Measurements from ENCODE around the gene CTDP1.
"Not testable (repeated sequence)": the region's sequence is repeated elsewhere in the genome, so short reads cannot be mapped to it uniquely, and the experiment has no call there.

DNA sequence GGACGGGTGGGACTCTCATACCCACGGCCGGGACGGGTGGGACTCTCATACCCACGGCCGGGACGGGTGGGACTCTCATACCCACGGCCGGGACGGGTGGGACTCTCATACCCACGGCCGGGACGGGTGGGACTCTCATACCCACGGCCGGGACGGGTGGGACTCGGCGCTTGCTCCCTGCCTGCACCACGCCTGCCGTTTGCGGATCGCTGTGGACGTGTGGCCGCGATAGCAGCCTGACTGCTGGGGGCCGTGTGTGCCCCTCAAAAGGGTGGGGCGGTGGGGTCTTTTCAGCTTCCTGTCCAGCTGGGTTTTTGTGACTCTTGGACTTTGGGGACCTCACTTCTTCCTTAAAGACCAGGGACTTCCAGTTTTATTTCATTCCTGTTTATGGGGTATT lies 60.4 kb downstream of the CTDP1 start:
- not testable (repeated sequence) for TF ChIP-seq CTCF, POLR2A (IDR thresholded peaks at IDR 0.05)

Measured in adrenal gland (tissue), 5 donors.